SK-N-SH treated with all-trans-retinoic acid at 6 μM for 48 hours (cell line): Measurements from ENCODE around the gene PDLIM7.

Experiments used
- BACH2 ChIP-seq: fragments of 250-450 bp; sonication (Bioruptor Pico); IDR thresholded peaks from 2 replicates; pipeline ENCODE4 v1.9.0; 2021; ENCODE audit warnings: mild to moderate bottlenecking, borderline replicate concordance
- ESRRG ChIP-seq: fragments of 250-450 bp; sonication (Bioruptor Pico); IDR thresholded peaks from 2 replicates; pipeline ENCODE4 v1.6.1; 2021; ENCODE audit warnings: mild to moderate bottlenecking
- GLIS3 ChIP-seq: fragments of 250-450 bp; sonication (Bioruptor Pico); IDR thresholded peaks from 2 replicates; pipeline ENCODE4 v1.5.0; 2020; ENCODE audit warnings: mild to moderate bottlenecking, moderate library complexity
- PPARA ChIP-seq: fragments of 250-450 bp; sonication (Bioruptor Pico); IDR thresholded peaks from 2 replicates; pipeline ENCODE4 v1.5.0; 2020; ENCODE audit warnings: mild to moderate bottlenecking, borderline replicate concordance
- SNAI2 ChIP-seq: fragments of 250-450 bp; sonication (Bioruptor Pico); IDR thresholded peaks from 2 replicates; pipeline ENCODE4 v1.5.0; 2020; ENCODE audit warnings: mild to moderate bottlenecking, moderate library complexity
- TCF4 ChIP-seq: fragments of 250-450 bp; sonication (Bioruptor Pico); IDR thresholded peaks from 2 replicates; pipeline ENCODE4 v1.8.0; 2021; ENCODE audit warnings: mild to moderate bottlenecking, moderate library complexity, borderline replicate concordance
- ZC3H10 ChIP-seq: fragments of 250-450 bp; sonication (Bioruptor Pico); IDR thresholded peaks from 2 replicates; pipeline ENCODE4 v1.5.1; 2021; ENCODE audit warnings: mild to moderate bottlenecking, moderate library complexity
- ZFP3 ChIP-seq: fragments of 250-450 bp; sonication (Bioruptor Pico); IDR thresholded peaks from 2 replicates; pipeline ENCODE4 v1.5.0; 2020; ENCODE audit warnings: mild to moderate bottlenecking, moderate library complexity
- ZFP30 ChIP-seq: fragments of 450-650 bp; formaldehyde crosslinking; IDR thresholded peaks from 2 replicates; pipeline ENCODE4 v1.5.0; 2022; ENCODE audit warnings: mild to moderate bottlenecking, moderate library complexity
- TF ChIP-seq, protein P1 (sequence below): fragments of 250-450 bp; sonication (Bioruptor Pico); IDR thresholded peaks from 2 replicates; pipeline ENCODE4 v1.5.0; 2020; ENCODE audit warnings: mild to moderate bottlenecking, moderate library complexity

DNA sequence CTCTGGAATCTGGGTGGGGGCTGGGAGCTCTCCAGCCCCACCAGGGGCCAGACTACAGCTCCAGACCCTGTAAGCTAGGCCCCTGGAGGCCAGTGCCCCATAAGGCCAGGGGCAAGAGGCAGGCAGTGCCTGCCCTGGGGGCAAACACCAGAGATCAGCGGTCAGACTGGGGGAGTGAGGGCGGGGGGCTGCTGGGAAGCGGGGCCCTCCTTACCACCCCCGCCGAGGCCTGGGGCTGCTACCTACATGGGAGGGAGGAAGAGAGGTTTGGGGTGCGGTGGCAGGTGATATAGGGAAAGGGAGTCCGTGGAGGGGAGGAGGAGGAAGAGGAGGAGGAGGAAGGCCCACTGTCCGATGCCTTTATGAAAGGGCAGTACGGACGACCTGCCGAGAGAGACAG, 38.0 kb downstream of the PDLIM7 start:
- TF ChIP-seq SNAI2 (CRISPR knock-in tag) (no peak), ESRRG (CRISPR knock-in tag) (no peak), GLIS3 (CRISPR knock-in tag) (no peak), ZFP3 (no peak), BACH2 (CRISPR knock-in tag) (no peak), ZC3H10 (CRISPR knock-in tag) (no peak), TCF4 (CRISPR knock-in tag) (no peak), ZFP30 (no peak), PPARA (no peak)
- TF ChIP-seq, protein P1, sequence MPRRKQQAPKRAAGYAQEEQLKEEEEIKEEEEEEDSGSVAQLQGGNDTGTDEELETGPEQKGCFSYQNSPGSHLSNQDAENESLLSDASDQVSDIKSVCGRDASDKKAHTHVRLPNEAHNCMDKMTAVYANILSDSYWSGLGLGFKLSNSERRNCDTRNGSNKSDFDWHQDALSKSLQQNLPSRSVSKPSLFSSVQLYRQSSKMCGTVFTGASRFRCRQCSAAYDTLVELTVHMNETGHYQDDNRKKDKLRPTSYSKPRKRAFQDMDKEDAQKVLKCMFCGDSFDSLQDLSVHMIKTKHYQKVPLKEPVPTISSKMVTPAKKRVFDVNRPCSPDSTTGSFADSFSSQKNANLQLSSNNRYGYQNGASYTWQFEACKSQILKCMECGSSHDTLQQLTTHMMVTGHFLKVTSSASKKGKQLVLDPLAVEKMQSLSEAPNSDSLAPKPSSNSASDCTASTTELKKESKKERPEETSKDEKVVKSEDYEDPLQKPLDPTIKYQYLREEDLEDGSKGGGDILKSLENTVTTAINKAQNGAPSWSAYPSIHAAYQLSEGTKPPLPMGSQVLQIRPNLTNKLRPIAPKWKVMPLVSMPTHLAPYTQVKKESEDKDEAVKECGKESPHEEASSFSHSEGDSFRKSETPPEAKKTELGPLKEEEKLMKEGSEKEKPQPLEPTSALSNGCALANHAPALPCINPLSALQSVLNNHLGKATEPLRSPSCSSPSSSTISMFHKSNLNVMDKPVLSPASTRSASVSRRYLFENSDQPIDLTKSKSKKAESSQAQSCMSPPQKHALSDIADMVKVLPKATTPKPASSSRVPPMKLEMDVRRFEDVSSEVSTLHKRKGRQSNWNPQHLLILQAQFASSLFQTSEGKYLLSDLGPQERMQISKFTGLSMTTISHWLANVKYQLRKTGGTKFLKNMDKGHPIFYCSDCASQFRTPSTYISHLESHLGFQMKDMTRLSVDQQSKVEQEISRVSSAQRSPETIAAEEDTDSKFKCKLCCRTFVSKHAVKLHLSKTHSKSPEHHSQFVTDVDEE (CRISPR knock-in tag), result no peak
